ENCODE results near the gene OR6B1.
"Not testable (repeated sequence)": the region's sequence is repeated elsewhere in the genome, so short reads cannot be mapped to it uniquely, and the experiment has no call there.

The OR6B1 gene

GRCh38 chr7:144006029-144006691, 6.0 kb downstream of the OR6B1 start:
- DNase-seq (ENCODE audit: low read depth) = no peak

GRCh38 chr7:144006692-144007042, 6.5 kb downstream of the OR6B1 start:
- no peak for DNase-seq (ENCODE audit: low read depth)

GRCh38 chr7:144009361-144009760, 9.2 kb downstream of the OR6B1 start:
- DNase-seq (ENCODE audit: low read depth) = no peak

- not testable (repeated sequence) for DNase-seq (ENCODE audit: low read depth)
Observed at GRCh38 chr7:144010061-144010460, 9.9 kb downstream of the OR6B1 start.

- DNase-seq (ENCODE audit: low read depth) = not testable (repeated sequence)
Observed at GRCh38 chr7:144010821-144011220, 10.7 kb downstream of the OR6B1 start.

- no peak for DNase-seq (ENCODE audit: low read depth)
Observed at GRCh38 chr7:144011458-144012230, 11.5 kb downstream of the OR6B1 start.

GRCh38 chr7:144018065-144018464, 17.9 kb downstream of the OR6B1 start:
- DNase-seq (ENCODE audit: low read depth) = no peak

GRCh38 chr7:144019457-144019856, 19.3 kb downstream of the OR6B1 start:
- peak; percentile 51 for DNase-seq (ENCODE audit: low read depth)

GRCh38 chr7:144020340-144020739, 20.2 kb downstream of the OR6B1 start:
- no peak for DNase-seq (ENCODE audit: low read depth)

- DNase-seq (ENCODE audit: low read depth) = no peak
Observed at GRCh38 chr7:144022169-144022568, 22.0 kb downstream of the OR6B1 start.

- DNase-seq (ENCODE audit: low read depth) = no peak
Observed at GRCh38 chr7:144023171-144023827, 23.2 kb downstream of the OR6B1 start.

GRCh38 chr7:144024213-144024612, 24.1 kb downstream of the OR6B1 start:
- DNase-seq (ENCODE audit: low read depth) = no peak

GRCh38 chr7:144026203-144026883, 26.2 kb downstream of the OR6B1 start:
- DNase-seq (ENCODE audit: low read depth) = no peak

GRCh38 chr7:144027070-144027469, 26.9 kb downstream of the OR6B1 start:
- DNase-seq (ENCODE audit: low read depth) = no peak

- DNase-seq (ENCODE audit: low read depth) = no peak
Observed at GRCh38 chr7:144027974-144028373, 27.9 kb downstream of the OR6B1 start.

GRCh38 chr7:144028547-144028946, 28.4 kb downstream of the OR6B1 start:
- no peak for DNase-seq (ENCODE audit: low read depth)

GRCh38 chr7:144032516-144032915, 32.4 kb downstream of the OR6B1 start:
- DNase-seq (ENCODE audit: low read depth) = no peak

- no peak for DNase-seq (ENCODE audit: low read depth)
Observed at GRCh38 chr7:144032985-144033709, 33.0 kb downstream of the OR6B1 start.

- no peak for DNase-seq (ENCODE audit: low read depth)
Observed at GRCh38 chr7:144035385-144035784, 35.3 kb downstream of the OR6B1 start.

- no peak for DNase-seq (ENCODE audit: low read depth)
Observed at GRCh38 chr7:144036302-144036885, 36.3 kb downstream of the OR6B1 start.

- DNase-seq (ENCODE audit: low read depth) = no peak
Observed at GRCh38 chr7:144037414-144038035, 37.4 kb downstream of the OR6B1 start.

Measured in HS-27A (cell line).